K562 (cell line): ENCODE results near the gene MEF2D. TPM values are rescaled to one million over a fixed set of nuclear protein-coding genes. Genes with fewer than 3 reads are reported as not detected.

ENCODE experiments used
- CEBPZ ChIP-seq: fragments of 150-350 bp; IDR thresholded peaks from 2 replicates; pipeline ENCODE4 v1.6.1; 2014; ENCODE audit warnings: low read depth, mild to moderate bottlenecking, low read length, borderline replicate concordance
- ETV5 ChIP-seq: sonication (generic); formaldehyde crosslinking; IDR thresholded peaks from 2 replicates; pipeline ENCODE4 v1.4.0; 2020; ENCODE audit warnings: low read depth, mild to moderate bottlenecking, missing genetic modification reagents
- FOXM1 ChIP-seq, 2 experiments: fragments of 450-650 bp in 1 of 2; sonication (generic) in 1 of 2; formaldehyde crosslinking in 1 of 2; IDR thresholded peaks; 2 replicates each; pipeline versions ENCODE4 v1.6.1 to v1.9.0; 2017 to 2022; ENCODE audit warnings: low read depth in 2 of 2, mild to moderate bottlenecking in 2 of 2, missing genetic modification reagents in 1 of 2, moderate library complexity in 1 of 2
- MBD2 ChIP-seq: sonication (generic); IDR thresholded peaks from 2 replicates; pipeline ENCODE4 v1.6.1; 2016; ENCODE audit warnings: low read depth, borderline replicate concordance
- MED1 ChIP-seq: sonication (generic); formaldehyde crosslinking; IDR thresholded peaks from 2 replicates; pipeline ENCODE4 v1.8.1; 2023; ENCODE audit warnings: missing genetic modification reagents, borderline replicate concordance
- MYC ChIP-seq, 2 experiments: fragments of 250-450 bp in 1 of 2; sonication (Bioruptor Pico) in 1 of 2; IDR thresholded peaks; 2 replicates each; pipeline versions ENCODE4 v1.5.1 to v1.6.1; 2012 to 2021; ENCODE audit warnings: low read depth in 2 of 2, borderline replicate concordance in 1 of 2, improper control_type of control experiment in 1 of 2, low read length in 1 of 2, mild to moderate bottlenecking in 1 of 2, moderate library complexity in 1 of 2
- NCOR1 ChIP-seq: fragments of 450-650 bp; IDR thresholded peaks from 2 replicates; pipeline ENCODE4 v1.6.1; 2016; ENCODE audit warnings: mild to moderate bottlenecking, moderate library complexity
- OTX1 ChIP-seq: fragments of 450-650 bp; formaldehyde crosslinking; IDR thresholded peaks from 2 replicates; pipeline ENCODE4 v1.4.0; 2022; ENCODE audit warnings: mild to moderate bottlenecking
- PCBP1 ChIP-seq: fragments of 200-400 bp; formaldehyde crosslinking; IDR thresholded peaks from 2 replicates; pipeline ENCODE4 v1.6.1; 2018; ENCODE audit warnings: mild to moderate bottlenecking, low read depth, low read length; ENCODE audit not compliant: poor library complexity, severe bottlenecking
- RCOR1 ChIP-seq, 2 experiments: IDR thresholded peaks; 2 replicates each; pipeline ENCODE4 v1.6.1; 2012; ENCODE audit warnings: low read depth in 2 of 2, low read length in 2 of 2, borderline replicate concordance in 1 of 2, improper control_type of control experiment in 1 of 2
- STAT6 ChIP-seq: sonication (generic); formaldehyde crosslinking; IDR thresholded peaks from 2 replicates; pipeline ENCODE4 v1.8.1; 2023; ENCODE audit warnings: mild to moderate bottlenecking, missing genetic modification reagents
- ZNF232 ChIP-seq: sonication (generic); formaldehyde crosslinking; IDR thresholded peaks from 2 replicates; pipeline ENCODE4 v1.8.0; 2022; ENCODE audit warnings: mild to moderate bottlenecking, missing genetic modification reagents
- ZNF3 ChIP-seq: fragments of 250-450 bp; sonication (Bioruptor Pico); IDR thresholded peaks from 2 replicates; pipeline ENCODE4 v1.5.0; 2021; ENCODE audit warnings: mild to moderate bottlenecking, moderate library complexity
- ZNF311 ChIP-seq: fragments of 250-450 bp; sonication (Bioruptor Pico); IDR thresholded peaks from 2 replicates; pipeline ENCODE4 v1.4.0; 2020; ENCODE audit warnings: mild to moderate bottlenecking, moderate library complexity
- ZNF518B ChIP-seq: fragments of 250-450 bp; sonication (Bioruptor Pico); IDR thresholded peaks from 2 replicates; pipeline ENCODE4 v1.5.0; 2021; ENCODE audit warnings: mild to moderate bottlenecking, moderate library complexity
- ZNF668 ChIP-seq: fragments of 250-450 bp; sonication (Bioruptor Pico); IDR thresholded peaks from 2 replicates; pipeline ENCODE4 v1.8.0; 2022; ENCODE audit warnings: mild to moderate bottlenecking, inconsistent platforms
- ZSCAN32 ChIP-seq: fragments of 450-650 bp; formaldehyde crosslinking; IDR thresholded peaks from 2 replicates; pipeline ENCODE4 v1.4.0; 2020; ENCODE audit warnings: mild to moderate bottlenecking, moderate library complexity
- polyA plus RNA-seq, 8 experiments: library from polyadenylated mRNA; depleted of rRNA in 4 of 8; stranded (reverse) in 5 of 8; unstranded in 3 of 8; fragments of >200 nt; fragmentation: Nextera tagmentation in 2 of 8; fragmentation: Illumina TruSeq in 1 of 8; extraction: Ambion mirVana in 2 of 8; extraction: Trizol in 1 of 8; gene quantifications; 2 replicates each; pipeline versions ENCODE4 v1.2.1 to v1.2.3, GENCODE V29; 2011 to 2014; ENCODE audit warnings: inconsistent platforms in 1 of 8, missing spikeins in 1 of 8
- total RNA-seq, 7 experiments: library from RNA; depleted of rRNA in 6 of 7; stranded (reverse); fragments of >200 nt in 6 of 7; fragmentation: Illumina TruSeq in 2 of 7; extraction: Trizol in 2 of 7; gene quantifications; 2 replicates each; pipeline versions ENCODE4 v1.2.1 to v1.2.3, GENCODE V29; 2011 to 2021; ENCODE audit warnings: low replicate concordance in 1 of 7

The MEF2D gene
- total and polyA plus RNA-seq, 9 of the 15 experiments (the other 6 are each of a cell fraction or from before 2014, with no cell fraction given): 0.10 to 19.5 (median 2.6) TPM

- TF ChIP-seq ETV5 (CRISPR knock-in tag) (peak; percentile 54), ZSCAN32 (CRISPR knock-in tag) (0 out of 2 replicates have a peak, but pooled peaks have one; percentile 15), RCOR1 (IDR thresholded peaks at IDR 0.05; ENCODE audit: borderline replicate concordance in 1 of 2, low read depth in 2 of 2, low read length in 2 of 2) (no peak), NCOR1 (no peak), STAT6 (CRISPR knock-in tag) (no peak), PCBP1 (peak; percentile 64), ZNF311 (CRISPR knock-in tag) (peak; percentile 27; the same call in 1 of the 2 replicates), ZNF232 (CRISPR knock-in tag) (peak; percentile 96), CEBPZ (no peak), OTX1 (CRISPR knock-in tag) (0 out of 2 replicates have a peak, but pooled peaks have one; percentile 49), MYC (IDR thresholded peaks at IDR 0.05; ENCODE audit: low read depth, low read length) (peak; percentile 92), MYC (CRISPR knock-in tag; IDR thresholded peaks at IDR 0.05; ENCODE audit: borderline replicate concordance, low read depth) (peak; percentile 88), ZNF518B (no peak), MED1 (CRISPR knock-in tag) (no peak), MBD2 (peak; percentile 68; the same call in 1 of the 2 replicates), FOXM1 (IDR thresholded peaks at IDR 0.05; ENCODE audit: low read depth) (no peak; the same call in 1 of the 2 replicates), FOXM1 (CRISPR knock-in tag; IDR thresholded peaks at IDR 0.05; ENCODE audit: low read depth) (peak; percentile 95), ZNF3 (no peak), ZNF668 (no peak)
Observed at GRCh38 chr1:156500793-156501506, 375 bp upstream of the MEF2D start (continued).
